Neural progenitor cell (in vitro differentiated cells): ENCODE data around the gene DCDC2B.

ENCODE experiments used
- EZH2 ChIP-seq: fragments of 200-600 bp; sonication (generic); IDR thresholded peaks from 2 replicates; pipeline ENCODE4 v1.6.1; 2017; ENCODE audit warnings: antibody characterized with exemption, mild to moderate bottlenecking, moderate library complexity
- EZH2phosphoT487 ChIP-seq: fragments of 200-600 bp; sonication (generic); IDR thresholded peaks from 2 replicates; pipeline ENCODE4 v1.6.1; 2017; ENCODE audit warnings: antibody characterized with exemption
- TF ChIP-seq, protein P1 (sequence below): fragments of 200-600 bp; sonication (generic); IDR thresholded peaks from 2 replicates; pipeline ENCODE4 v1.5.1; 2017; ENCODE audit warnings: antibody characterized with exemption, mild to moderate bottlenecking

DNA sequence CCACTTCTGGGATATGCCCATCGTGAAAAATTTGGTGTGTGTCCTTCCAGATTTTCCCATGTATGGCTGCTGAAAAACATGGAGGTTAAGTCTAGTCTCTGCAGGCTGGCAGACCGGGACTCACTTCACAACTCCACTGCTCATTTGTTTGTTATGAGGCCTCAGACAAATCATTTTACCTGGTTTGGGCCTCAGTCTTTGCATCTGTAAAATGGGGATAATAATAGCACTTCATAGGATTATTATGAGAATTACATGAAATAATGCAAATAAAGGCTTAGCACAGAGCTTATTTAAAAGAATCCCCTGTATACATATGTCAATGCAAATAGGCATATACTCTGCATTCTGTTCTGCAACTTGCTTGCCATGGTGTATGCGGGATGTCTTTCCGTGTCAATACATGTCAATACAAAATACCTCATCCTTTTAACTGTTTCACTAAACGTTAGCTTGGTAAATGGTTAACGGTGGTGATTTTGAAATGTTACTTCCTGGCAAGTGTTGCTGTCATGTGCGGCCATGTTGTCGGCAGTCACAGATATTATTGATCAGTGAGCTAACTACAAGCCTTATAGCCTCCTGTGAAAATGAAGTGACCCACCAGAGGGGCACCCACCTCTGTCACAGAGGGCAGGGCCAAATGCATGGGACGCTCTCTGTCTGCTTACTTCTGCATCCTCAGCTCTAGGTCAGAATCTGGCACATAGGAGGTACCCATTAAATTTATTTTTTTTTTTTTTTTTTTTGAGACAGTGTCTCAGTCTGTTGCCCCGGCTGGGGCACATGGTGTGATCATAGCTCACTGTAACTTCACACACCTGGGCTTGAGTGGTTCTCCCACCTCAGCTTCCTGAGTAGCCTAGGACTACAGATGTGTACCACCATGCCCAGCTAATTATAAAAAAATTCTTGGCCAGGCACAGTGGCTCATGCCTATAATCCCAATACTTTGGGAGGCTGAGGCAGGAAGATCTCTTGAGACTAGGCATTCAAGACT is 46.5 kb downstream of the DCDC2B start:
- TF ChIP-seq EZH2 (no peak), EZH2phosphoT487 (no peak)
- TF ChIP-seq, protein P1, sequence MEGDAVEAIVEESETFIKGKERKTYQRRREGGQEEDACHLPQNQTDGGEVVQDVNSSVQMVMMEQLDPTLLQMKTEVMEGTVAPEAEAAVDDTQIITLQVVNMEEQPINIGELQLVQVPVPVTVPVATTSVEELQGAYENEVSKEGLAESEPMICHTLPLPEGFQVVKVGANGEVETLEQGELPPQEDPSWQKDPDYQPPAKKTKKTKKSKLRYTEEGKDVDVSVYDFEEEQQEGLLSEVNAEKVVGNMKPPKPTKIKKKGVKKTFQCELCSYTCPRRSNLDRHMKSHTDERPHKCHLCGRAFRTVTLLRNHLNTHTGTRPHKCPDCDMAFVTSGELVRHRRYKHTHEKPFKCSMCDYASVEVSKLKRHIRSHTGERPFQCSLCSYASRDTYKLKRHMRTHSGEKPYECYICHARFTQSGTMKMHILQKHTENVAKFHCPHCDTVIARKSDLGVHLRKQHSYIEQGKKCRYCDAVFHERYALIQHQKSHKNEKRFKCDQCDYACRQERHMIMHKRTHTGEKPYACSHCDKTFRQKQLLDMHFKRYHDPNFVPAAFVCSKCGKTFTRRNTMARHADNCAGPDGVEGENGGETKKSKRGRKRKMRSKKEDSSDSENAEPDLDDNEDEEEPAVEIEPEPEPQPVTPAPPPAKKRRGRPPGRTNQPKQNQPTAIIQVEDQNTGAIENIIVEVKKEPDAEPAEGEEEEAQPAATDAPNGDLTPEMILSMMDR, result no peak
